ENCODE data around the gene LRRC18. TPM values are rescaled to one million over a fixed set of nuclear protein-coding genes. Genes with fewer than 3 reads are reported as not detected.

Gene LRRC18
- total and polyA plus RNA-seq, 2 of the 13 experiments (the other 11 are each of a cell fraction or from before 2014, with no cell fraction given): not detected

- TF ChIP-seq ZNF687 (CRISPR knock-in tag; IDR thresholded peaks at IDR 0.05): no peak
- no peak for TF ChIP-seq ZC3H4 (CRISPR knock-in tag; IDR thresholded peaks at IDR 0.05; ENCODE audit: borderline replicate concordance)
- no peak for TF ChIP-seq SYNCRIP (IDR thresholded peaks at IDR 0.05; ENCODE audit: insufficient read depth, low read depth, low read length)
- TF ChIP-seq ZBTB4 (CRISPR knock-in tag; IDR thresholded peaks at IDR 0.05; ENCODE audit: borderline replicate concordance): no peak
- no peak for TF ChIP-seq ZNF607 (CRISPR knock-in tag; IDR thresholded peaks at IDR 0.05; ENCODE audit: borderline replicate concordance)
- no peak for TF ChIP-seq TAF1 (CRISPR knock-in tag; IDR thresholded peaks at IDR 0.05)
- TF ChIP-seq ZNF547 (CRISPR knock-in tag; IDR thresholded peaks at IDR 0.05): no peak
- TF ChIP-seq ARNT (IDR thresholded peaks at IDR 0.05): no peak
- no peak for TF ChIP-seq ZMYM3 (CRISPR knock-in tag; IDR thresholded peaks at IDR 0.05)
- TF ChIP-seq GPN1 (CRISPR knock-in tag; IDR thresholded peaks at IDR 0.05; ENCODE audit: borderline replicate concordance): no peak
- TF ChIP-seq ZNF143 (CRISPR knock-in tag; IDR thresholded peaks at IDR 0.05): no peak
These were observed 1.4 kb downstream of the LRRC18 start (continued) for GRCh38 chr10:48938281-48938680.
